Stimulated activated CD4-positive, alpha-beta T cell treated with anti-CD3 and anti-CD28 coated beads, Interleukin-1b, Interleukin-23, amount 100 ng/mL, for 48 hours (primary cell): Measurements from ENCODE around the gene SIAH1.
"Not testable (repeated sequence)": the region's sequence is repeated elsewhere in the genome, so short reads cannot be mapped to it uniquely, and the experiment has no call there.

ENCODE experiments used
- DNase-seq: peaks from one replicate; pipeline ENCODE4 v3.0.0-alpha.2; 2020

SIAH1 gene, protein sequence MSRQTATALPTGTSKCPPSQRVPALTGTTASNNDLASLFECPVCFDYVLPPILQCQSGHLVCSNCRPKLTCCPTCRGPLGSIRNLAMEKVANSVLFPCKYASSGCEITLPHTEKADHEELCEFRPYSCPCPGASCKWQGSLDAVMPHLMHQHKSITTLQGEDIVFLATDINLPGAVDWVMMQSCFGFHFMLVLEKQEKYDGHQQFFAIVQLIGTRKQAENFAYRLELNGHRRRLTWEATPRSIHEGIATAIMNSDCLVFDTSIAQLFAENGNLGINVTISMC

GRCh38 chr16:48385253-48386150 is at the start of gene SIAH1:
TSS of gene SIAH1 (minus strand) at chr16:48385413. CDS start at chr16:48362428, 22,985 bp downstream.
- DNase-seq: peak; percentile 82

DNA sequence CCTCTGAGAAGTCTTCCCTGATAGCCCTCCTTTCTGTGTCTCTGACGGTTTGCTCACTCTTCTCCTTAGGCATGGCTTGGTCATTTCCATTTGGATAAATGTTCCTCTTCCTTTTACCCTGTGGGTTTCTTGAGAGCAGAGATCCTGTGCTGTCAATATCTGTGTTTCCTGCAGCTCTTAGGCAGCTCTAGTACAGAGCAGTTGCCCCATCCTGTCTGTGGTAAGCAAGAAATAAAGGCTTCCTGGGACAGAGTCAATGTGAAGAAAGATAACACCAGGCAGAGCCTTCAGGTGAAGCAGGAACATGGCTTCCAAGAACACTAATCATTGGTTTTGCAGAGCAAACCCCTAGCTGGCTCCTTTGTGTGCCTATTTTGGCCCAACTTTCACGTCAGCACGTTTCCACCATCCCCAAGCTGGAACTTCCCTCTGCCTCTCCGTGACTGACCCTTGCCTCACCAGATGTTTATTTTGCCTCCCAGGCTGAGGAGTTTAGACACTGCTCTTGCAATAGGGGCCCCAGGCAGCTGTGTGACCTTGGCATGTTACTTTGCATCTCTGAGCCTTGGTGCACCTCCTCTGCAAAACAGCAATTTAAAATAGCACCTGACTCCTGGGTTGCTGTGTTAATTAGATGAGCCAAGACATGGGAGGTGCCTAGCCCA is 49.6 kb upstream of the SIAH1 start:
- DNase-seq: no peak

- no peak for DNase-seq
Measured at GRCh38 chr16:48433850-48434530, 48.8 kb upstream of the SIAH1 start.

GRCh38 chr16:48433116-48433849 is 48.1 kb upstream of the SIAH1 start:
- no peak for DNase-seq

GRCh38 chr16:48432136-48432535 is 46.9 kb upstream of the SIAH1 start:
- DNase-seq: no peak

DNA sequence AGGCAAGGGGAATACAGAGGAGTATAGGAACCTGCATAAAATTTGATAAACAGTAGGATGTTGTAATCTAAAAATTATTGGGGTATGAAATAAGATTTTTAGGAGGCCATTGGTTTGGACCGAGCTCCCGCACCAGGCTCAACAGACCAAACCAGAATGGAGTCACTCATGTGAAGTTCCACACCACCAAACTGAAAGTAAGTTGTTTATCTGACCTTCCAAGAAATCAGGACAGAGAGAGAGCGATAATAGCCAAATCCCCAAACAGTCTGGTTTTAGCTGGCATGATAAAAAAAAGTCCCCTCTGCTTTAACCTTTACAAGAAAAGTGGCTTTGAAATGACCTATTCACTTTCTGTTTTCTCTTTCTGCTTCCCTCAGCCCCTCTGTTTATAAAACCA is 45.7 kb upstream of the SIAH1 start:
- DNase-seq: no peak

DNA sequence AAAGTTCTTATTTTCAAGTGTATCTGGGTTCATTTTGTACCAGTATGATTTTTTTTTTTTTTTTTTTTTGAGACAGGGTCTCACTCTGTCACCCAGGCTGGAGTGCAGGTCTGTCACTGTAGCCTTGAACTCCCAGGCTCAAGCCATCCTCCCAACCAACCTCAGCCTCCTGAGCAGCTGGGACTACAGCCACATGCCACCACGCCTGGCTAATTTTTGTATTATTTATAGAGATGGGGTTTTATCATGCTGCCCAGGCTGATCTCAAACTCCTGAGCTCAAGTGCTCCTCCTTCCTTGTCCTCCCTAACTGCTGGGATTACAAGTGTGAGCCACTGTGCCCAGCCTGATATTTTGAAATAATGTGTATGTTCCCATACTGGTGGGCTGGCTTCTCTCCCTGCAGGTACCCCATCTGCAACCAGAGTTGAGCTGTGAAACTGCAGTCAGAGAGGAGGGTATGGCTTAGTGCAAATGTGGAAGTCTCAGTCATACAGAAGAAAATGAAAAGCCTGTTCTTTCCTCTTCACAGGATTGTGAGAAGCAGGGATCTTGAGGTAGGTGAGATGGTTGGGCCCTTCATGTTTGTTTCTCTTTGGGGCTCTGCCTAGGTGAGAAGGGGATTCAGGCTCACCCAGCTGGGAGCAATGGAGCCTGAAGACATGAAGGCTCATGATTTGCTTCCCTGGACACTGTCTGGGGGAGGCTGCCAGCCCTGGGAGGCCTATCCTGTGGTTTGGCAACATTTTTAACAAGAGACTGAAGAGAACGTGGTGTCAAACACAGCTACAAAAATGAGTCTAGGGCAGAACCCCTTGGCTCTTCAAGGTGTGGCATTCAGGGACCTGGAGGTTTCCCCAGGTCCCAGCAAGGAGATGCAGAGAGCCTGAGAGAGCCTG is 41.3 kb upstream of the SIAH1 start:
- no peak for DNase-seq

DNA sequence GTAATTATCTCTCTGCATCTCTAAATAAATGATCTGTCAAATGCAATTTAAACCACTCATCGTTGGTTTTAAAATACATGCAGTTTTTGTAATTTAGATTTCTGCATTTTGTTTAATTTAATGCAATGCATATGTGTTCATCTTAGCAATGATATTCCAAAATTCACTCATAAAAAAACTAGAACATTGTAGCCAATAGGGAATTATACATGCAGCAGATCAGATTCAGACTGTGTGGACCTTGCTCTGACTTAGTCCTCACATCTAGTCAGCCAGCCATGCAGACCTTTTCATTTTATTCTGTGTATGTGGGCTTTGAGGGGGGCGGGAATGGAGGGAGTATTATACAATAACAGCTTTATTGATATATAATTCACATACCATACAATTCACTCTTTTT is 37.3 kb upstream of the SIAH1 start:
- DNase-seq: no peak

GRCh38 chr16:48421741-48422140 is 36.5 kb upstream of the SIAH1 start:
- no peak for DNase-seq

GRCh38 chr16:48420437-48420836 is 35.2 kb upstream of the SIAH1 start:
- DNase-seq: no peak

GRCh38 chr16:48416617-48417016 is 31.4 kb upstream of the SIAH1 start:
- DNase-seq: not testable (repeated sequence)

GRCh38 chr16:48413272-48413671 is 28.1 kb upstream of the SIAH1 start:
- no peak for DNase-seq

GRCh38 chr16:48409839-48410632 is 24.8 kb upstream of the SIAH1 start:
- DNase-seq: no peak

GRCh38 chr16:48408688-48409087 is 23.5 kb upstream of the SIAH1 start:
- DNase-seq: no peak

DNA sequence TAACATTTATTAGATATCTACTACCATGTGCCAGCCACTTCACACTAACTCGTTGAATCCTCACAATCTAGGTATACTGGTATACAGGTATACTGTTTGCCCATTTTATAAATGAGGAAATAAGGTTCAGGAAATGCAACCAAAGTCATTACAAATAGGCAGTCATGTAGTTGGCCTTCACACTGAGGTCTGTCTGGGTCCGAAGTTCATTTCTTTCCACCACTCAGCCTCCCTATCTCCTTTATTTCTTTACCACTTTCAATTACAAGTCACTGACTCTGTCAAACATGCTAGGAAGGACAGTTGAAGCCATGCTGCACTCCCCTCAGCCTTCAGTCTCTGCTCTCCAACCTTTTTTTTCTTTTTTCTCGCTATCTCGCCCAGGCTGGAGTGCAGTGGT is 20.7 kb upstream of the SIAH1 start:
- no peak for DNase-seq

GRCh38 chr16:48405153-48405552 is 19.9 kb upstream of the SIAH1 start:
- DNase-seq: no peak

- DNase-seq: not testable (repeated sequence)
Measured at GRCh38 chr16:48402547-48402946, 17.3 kb upstream of the SIAH1 start.

- DNase-seq: no peak
Measured at GRCh38 chr16:48395375-48395774, 10.2 kb upstream of the SIAH1 start.

DNA sequence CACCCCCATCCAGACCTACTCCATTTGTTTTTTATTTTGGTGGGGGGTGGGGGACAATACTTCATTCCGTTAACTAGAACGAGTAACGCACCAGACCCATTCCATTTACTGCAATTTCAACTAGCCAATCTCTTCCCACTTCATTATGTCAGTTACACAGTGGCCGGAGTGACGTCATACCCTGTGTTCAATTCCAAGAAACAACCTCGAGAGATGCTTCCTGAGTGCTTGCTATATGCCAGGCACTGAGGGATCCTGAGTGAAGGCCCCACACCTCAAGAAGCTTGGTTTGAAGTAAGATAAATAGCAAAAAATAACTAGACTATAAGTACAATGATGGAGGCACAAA is 9.1 kb upstream of the SIAH1 start:
- DNase-seq: no peak
